ENCODE measurements around the gene GNMT.
"Not testable (repeated sequence)": the region's sequence is repeated elsewhere in the genome, so short reads cannot be mapped to it uniquely, and the experiment has no call there.

GNMT gene

DNA sequence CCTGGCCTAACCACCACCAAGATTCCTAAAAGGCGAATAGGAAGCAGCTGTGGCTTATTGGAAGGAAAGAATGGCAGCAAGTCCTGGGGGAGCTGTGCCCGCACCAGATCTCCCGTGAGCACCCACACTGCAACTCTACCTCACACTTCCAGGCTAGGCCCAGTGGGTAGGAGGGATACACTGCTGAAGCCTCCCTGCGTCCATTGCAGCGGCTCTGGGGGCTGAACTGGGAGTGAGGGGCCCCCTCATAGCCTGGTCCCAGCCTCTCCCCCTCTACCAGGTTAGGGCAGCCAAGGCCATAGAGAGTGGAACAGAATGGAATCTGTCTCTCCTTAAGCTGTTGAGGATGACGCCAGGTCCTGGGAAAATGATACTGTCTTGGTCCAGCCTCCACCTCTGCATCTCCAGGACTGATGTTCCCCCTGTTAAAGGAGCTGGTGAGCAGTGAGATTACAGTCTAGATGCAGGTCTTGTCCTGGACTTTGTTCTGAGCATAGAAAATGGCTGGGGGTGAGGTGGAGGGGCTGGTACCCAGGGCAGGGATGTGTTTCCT is 20.0 kb upstream of the GNMT start:
- in situ Hi-C loops (cut with MboI; ENCODE audit: low sequenced_read_pairs): no loop called here

DNA sequence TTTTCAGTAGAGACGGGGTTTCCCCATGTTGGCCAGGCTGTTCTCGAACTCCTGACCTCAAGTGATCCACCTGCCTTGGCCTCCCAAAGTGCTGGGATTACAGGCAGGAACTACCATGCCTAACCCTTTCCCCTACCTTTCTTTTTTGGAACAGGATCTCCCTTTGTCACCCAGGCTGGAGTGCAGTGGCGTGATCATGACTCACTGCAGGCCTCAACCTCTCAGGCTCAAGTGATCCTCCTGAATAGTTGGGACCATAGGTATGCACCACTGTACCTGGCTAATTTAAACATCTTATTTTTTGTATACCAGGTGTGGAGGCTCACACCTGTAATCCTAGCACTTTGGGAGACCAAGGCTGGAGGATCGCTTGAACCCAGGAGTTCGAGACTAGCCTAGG is 19.2 kb upstream of the GNMT start:
- in situ Hi-C loops (cut with MboI; ENCODE audit: low sequenced_read_pairs): not testable (repeated sequence)

DNA sequence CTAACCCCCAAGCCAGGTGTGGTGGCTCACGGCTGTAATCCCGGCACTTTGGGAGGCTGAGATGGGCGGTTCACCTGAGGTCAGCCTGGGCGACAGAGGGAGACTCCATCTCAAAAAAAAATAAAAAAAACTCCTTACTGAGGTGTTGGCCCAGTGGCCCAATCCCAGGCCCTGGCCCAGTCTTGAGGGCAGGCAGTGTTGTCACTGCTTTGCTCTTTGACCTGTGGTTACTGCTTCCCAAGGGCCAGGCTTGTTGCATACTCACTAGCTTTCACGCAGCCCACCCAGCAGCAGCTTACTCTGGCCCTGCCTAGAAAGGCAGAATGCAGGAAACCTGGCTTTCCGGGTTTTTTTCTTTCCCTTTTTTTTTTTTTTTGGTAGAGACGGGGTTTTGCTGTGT is 18.1 kb upstream of the GNMT start:
- in situ Hi-C loops (cut with MboI; ENCODE audit: low sequenced_read_pairs): no loop called here

DNA sequence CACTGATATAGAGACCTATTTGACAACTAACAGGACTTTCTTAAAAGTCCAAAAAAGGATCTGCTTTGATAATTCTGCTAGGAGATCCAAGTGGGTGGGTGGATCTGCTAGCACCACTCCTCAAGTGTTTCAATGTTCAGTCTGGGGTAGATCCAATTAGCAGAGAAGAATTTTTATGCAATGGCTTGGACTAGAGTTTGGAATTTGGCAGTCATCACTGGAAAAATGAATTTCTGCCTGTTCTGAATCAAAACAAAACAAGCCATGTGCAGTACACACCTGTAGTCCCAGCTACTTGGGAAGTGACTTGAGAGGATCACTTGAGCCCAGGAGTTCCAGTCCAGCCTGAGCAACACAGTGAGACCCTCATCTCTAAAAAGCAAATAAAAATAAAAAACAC is 12.6 kb upstream of the GNMT start:
- in situ Hi-C loops (cut with MboI; ENCODE audit: low sequenced_read_pairs): no loop called here

DNA sequence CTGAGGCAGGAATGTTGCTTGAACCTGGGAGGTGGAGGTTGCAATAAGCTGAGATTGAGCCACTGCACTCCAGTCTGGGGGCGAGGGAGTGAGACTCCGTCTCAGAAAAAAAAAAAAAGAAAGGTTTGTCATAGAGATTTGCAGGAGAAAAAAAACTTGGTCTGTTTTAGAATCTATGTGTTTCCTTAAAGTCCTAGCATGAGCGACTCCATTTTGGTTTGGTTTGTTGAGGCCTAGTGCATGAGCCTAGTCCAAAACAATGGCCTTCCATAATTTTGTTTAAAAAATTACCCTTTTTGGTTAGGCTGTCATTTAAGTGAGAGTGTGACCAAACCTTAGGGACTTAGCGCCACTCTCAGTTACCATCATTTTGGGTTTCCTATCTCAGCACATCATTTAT is 8.2 kb upstream of the GNMT start:
- in situ Hi-C loops (cut with MboI; ENCODE audit: low sequenced_read_pairs): no loop called here

GRCh38 chr6:42954405-42954804 is 6.1 kb upstream of the GNMT start:
- in situ Hi-C loops (cut with MboI; ENCODE audit: low sequenced_read_pairs): not testable (repeated sequence)

DNA sequence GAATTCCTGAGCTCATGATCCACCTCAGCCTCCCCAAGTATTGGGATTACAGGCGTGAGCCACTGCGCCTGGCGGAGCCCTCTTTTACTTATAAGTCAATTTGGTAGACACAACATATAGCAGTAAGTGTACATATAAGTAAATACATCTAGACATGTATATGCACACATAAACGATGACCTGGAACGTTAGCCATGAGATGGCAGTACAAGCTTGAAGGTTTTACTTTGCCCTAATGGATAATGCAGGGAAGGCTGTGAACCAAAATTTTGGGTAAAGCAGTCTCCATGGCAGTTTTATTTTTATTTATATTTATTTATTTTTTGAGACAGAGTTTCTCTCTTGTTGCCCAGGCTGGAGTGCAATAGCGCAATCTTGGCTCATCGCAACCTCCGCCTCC is 2.4 kb upstream of the GNMT start:
- in situ Hi-C loops (cut with MboI; ENCODE audit: low sequenced_read_pairs): no loop called here

GRCh38 chr6:42959917-42960242 is 674 bp upstream of the GNMT start:
- in situ Hi-C loops (cut with MboI; ENCODE audit: low sequenced_read_pairs): no loop called here

DNA sequence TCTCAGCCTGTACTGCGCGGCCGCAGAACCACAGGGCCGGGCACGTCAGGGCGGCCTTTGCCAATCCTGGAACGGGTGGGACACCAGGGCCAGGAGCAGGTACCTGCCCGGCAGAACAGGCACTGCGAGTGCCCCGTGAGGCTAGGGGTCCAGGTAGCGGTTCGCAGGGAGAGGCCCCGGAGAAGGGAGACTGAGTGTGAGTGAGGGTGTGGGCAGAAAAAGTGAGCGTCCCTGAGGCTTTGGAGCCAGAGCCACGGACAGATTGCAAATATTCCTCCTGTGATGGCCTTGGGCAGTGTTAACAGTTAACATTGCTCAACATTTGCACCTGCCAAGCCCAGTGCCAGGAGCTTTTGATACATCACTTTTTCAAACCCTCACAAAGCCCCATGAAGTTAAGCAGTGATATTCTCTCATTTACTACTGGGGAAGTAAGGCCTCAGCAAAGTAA is 491 bp downstream of the GNMT start:
- in situ Hi-C loops (cut with MboI; ENCODE audit: low sequenced_read_pairs): no loop called here

- in situ Hi-C loops (cut with MboI; ENCODE audit: low sequenced_read_pairs): no loop called here
Observed at GRCh38 chr6:42962096-42962495, 1.5 kb downstream of the GNMT start.

- in situ Hi-C loops (cut with MboI; ENCODE audit: low sequenced_read_pairs): no loop called here
Observed at GRCh38 chr6:42962502-42963178, 2.1 kb downstream of the GNMT start.

GRCh38 chr6:42963179-42963854 is 2.8 kb downstream of the GNMT start:
- in situ Hi-C loops (cut with MboI; ENCODE audit: low sequenced_read_pairs): no loop called here

DNA sequence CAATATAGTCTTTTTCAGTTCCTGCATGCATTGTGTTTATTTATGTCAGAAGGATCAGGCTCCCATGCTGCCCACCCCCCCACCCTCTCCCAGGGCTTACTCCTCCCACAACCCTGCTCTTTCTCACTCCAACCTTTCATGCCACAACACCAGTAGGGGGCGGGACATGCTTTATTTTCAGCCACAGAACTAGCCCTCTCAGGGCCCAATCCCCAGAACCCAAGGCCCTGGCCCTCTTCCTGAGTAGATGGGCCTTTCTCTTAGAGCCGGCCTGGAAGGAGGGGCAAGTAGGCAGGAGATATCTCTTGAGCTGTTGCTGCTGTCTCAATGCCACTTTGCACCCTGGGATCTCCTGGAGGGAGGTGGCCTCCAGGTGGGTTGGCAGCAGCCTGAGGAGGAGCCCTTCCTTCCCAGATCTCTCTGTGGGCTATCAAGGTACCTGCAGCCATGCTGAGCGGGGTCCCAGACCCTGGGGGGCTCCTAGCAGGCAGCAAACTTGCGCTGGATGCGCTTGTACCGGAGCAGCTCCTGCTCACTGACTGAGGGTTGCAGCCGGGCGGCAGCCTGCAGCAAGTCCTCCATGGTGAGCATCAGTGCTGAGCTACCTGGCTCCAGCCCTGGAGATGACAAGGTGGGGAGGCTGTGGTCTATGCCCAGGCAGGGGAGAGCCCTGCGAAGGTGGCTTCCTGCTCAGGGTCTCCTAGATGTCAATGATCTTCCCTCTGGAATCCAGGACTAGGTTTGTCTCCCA is 3.5 kb downstream of the GNMT start:
- in situ Hi-C loops (cut with MboI; ENCODE audit: low sequenced_read_pairs): no loop called here

DNA sequence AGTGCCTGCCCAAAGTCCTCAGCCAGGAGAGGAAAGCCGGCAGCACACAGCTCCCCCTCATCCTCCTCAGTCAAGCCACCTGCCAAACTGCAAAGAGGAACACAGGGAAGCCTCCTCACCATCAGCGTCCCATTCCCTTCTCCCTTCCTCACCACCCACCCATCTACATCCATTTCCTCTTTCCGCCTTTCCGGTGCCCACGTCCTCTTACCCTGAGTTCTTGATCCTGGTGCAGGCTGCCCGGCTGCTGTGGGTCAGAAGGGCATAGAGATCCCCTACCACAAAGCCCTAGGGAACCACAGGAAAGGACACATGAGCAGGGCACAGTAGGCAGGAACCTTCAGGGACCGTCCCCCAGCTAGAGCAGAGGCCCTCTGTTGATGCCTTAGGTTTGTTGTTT is 6.0 kb downstream of the GNMT start:
- in situ Hi-C loops (cut with MboI; ENCODE audit: low sequenced_read_pairs): no loop called here

DNA sequence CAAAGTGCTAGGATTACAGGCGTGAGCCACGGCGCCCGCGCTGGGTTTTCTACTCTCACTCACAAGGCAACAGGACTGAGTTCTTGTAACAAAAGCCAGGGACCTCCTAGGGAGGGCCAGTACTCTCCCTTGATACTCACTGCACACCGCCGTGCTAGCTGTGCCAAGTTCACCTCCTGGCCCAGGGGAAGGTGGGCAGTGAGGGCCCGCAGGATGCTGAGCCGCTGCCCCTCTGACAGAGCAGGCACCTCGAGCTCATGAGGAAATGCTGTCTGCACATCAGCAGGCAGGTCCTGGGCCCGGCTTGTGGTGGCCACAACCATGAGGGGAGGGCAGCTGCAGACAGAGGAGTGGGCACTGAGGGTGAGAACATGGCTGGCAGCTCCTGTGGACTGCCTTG is 6.7 kb downstream of the GNMT start:
- in situ Hi-C loops (cut with MboI; ENCODE audit: low sequenced_read_pairs): no loop called here

DNA sequence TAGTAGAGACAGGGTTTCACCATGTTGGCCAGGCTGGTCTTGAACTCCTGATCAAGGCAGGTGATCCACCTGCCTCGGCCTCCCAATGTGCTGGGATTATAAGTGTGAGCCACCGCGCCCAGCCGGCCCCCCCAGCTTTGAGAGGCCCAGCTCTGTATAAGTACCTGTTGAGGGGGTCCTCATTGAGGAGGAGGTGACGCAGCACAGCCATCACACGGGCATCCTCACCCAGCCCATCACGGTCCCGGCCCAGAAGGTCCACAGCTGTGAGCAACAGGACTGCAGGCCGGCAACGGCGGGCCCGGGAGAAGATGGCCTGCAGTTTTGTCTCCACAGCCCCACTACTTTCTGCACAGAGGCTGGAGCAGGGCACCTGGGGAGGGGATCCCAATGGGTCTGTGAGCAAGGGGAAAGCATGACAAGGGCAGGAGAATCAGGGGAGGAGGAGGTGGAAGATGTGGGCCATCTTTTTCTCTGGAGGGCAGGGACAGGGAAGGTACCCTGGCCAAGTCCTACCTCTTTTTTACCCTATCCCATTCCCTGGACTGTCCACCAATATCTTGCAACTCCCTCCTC is 7.7 kb downstream of the GNMT start:
- in situ Hi-C loops (cut with MboI; ENCODE audit: low sequenced_read_pairs): no loop called here

GRCh38 chr6:42968783-42969182 is 8.2 kb downstream of the GNMT start:
- in situ Hi-C loops (cut with MboI; ENCODE audit: low sequenced_read_pairs): no loop called here

GRCh38 chr6:42969431-42969830 is 8.9 kb downstream of the GNMT start:
- in situ Hi-C loops (cut with MboI; ENCODE audit: low sequenced_read_pairs): no loop called here

GRCh38 chr6:42969934-42970333 is 9.4 kb downstream of the GNMT start:
- in situ Hi-C loops (cut with MboI; ENCODE audit: low sequenced_read_pairs): no loop called here

DNA sequence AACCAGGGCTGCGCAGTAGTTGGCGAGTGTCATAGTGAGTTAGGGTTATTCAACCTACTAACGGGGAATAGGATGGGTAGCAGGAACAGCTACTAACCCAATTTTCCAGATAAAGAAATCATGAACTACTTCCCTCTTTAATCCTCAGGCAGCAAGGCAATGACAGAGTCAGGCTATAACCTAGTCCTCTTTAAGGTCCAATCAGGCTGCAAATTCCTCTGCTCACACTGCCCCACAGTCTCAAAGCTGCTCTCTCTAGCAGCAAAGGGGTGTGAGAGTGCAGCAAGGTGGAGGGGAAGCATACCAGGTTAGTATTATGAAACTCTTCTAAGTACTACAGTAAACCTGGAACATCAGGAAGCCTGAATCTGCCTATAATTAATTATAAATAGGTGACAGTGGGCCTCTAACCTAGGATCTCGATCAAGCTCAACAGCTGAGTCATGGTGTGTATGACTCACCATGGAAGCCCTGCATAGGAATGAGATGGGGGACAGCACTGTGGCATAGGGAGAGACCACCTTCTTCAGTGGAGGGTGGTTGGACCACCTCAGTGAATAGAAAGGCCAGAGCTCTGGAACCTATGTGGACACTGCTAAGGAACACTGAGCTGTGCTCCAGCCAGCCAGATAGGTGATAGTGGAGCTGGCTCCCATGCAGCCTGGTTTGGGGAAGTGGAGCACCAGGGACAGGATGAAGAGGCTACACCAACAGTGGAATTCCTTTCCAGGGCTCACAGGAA is 10.5 kb downstream of the GNMT start:
- in situ Hi-C loops (cut with MboI; ENCODE audit: low sequenced_read_pairs): no loop called here
